Measurements from ENCODE around the gene FBXL17.

Gene FBXL17

DNA sequence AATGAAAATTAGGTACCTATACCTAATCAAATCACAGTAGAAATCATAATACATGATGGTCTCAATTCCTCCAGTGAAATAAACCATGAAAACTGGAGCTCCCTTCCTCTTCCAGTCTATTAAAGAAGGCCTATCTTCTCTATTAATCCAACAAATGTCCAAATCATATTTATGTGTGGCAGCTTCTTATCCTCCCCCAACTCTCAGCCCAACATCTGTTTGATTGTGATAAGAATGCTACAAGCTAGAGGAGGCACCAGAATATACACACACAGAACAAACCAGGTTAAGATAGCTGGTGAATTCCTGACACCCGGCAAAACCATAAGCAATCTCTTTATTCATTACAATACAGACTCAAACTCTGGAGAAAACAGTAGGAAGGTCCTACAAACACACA lies 110.8 kb downstream of the FBXL17 start:
- Histone ChIP-seq H3K9ac (ENCODE audit: low read length) (no peak overlapping the region), H3K4me3 (ENCODE audit: low read depth, low read length) (no peak overlapping the region), H3K27me3 (ENCODE audit: control insufficient read depth, insufficient read depth, low read length) (no peaks in the 10 kb centered on the region), H3K9me3 (ENCODE audit: control insufficient read depth, insufficient read depth, low read depth, low read length) (no peaks in the 10 kb centered on the region), H3K4me1 (ENCODE audit: control insufficient read depth, insufficient read depth, low read length) (no peaks in the 10 kb centered on the region), H3K27ac (ENCODE audit: low read depth, low read length) (no peak overlapping the region), H3K36me3 (ENCODE audit: control insufficient read depth, insufficient read depth, low read length) (no peaks in the 10 kb centered on the region)

DNA sequence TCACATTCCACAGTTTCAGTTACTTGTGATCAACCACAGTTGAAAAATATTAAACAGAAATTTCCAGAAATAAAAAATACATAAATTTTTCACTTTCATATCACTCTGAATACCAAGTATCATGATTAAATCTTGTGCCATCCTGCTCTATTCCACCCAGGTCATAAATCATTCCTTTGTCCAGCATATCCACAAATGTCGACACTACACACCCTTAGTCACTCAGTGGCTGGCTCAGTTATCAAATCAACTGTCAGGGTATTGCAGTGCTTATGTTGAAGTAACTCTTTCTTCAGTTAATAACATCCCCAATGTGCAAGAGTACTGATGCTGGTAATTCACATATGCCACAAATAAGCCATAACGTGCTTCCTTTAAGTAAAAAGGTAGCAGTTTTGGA lies 115.7 kb downstream of the FBXL17 start:
- H3K4me1 ChIP-seq (ENCODE audit: control insufficient read depth, insufficient read depth, low read length) = no peaks in the 10 kb centered on the region
- no peaks in the 10 kb centered on the region for H3K36me3 ChIP-seq (ENCODE audit: control insufficient read depth, insufficient read depth, low read length)
- H3K27me3 ChIP-seq (ENCODE audit: control insufficient read depth, insufficient read depth, low read length) = no peaks in the 10 kb centered on the region
- H3K9me3 ChIP-seq (ENCODE audit: control insufficient read depth, insufficient read depth, low read depth, low read length) = no peaks in the 10 kb centered on the region
- no peak overlapping the region for H3K4me3 ChIP-seq (ENCODE audit: low read depth, low read length)
- no peak overlapping the region for H3K27ac ChIP-seq (ENCODE audit: low read depth, low read length)
- no peak overlapping the region for H3K9ac ChIP-seq (ENCODE audit: low read length)

DNA sequence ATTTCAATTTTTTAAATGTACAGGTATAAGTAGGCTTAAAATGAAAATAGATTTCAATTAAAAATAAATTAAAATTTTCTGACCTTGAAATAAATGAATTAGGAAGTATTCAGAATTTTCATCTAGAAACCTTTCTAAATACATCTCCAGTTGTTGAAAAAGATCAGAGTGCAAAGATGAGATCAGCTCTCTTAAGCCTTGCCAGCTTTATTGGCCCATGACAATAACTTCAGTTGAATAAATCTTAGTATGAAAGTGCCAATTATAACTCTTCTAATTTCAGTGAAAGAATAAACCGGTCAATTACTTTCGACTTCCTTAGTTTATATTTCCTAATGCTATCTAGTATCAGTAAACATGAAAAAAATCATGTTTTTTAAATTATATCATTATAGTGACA lies 117.4 kb downstream of the FBXL17 start:
- H3K9me3 ChIP-seq (ENCODE audit: control insufficient read depth, insufficient read depth, low read depth, low read length) = no peaks in the 10 kb centered on the region
- no peaks in the 10 kb centered on the region for H3K27me3 ChIP-seq (ENCODE audit: control insufficient read depth, insufficient read depth, low read length)

DNA sequence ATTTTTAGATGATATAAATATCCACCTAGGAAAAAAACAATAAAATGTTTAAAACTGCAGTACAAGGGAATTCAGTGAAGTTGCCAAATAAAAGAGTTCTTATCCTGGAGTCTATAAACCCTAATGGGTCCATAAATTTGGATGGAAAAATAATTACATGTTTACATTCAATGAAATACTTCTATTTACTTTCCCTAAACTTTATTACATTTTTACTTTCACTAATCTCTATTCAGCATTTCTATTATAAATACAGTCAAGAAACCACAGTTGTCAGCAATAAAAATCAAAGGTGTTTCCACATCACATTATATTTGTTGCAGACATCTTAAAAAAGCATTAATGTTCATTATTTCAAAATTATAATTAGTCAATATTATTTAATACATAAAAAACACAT lies 118.6 kb downstream of the FBXL17 start:
- Histone ChIP-seq H3K36me3 (ENCODE audit: control insufficient read depth, insufficient read depth, low read length) (no peaks in the 10 kb centered on the region), H3K27ac (ENCODE audit: low read depth, low read length) (no peak overlapping the region), H3K4me3 (ENCODE audit: low read depth, low read length) (no peak overlapping the region), H3K9me3 (ENCODE audit: control insufficient read depth, insufficient read depth, low read depth, low read length) (no peaks in the 10 kb centered on the region), H3K9ac (ENCODE audit: low read length) (no peak overlapping the region), H3K4me1 (ENCODE audit: control insufficient read depth, insufficient read depth, low read length) (peaks cover 8% of the 10 kb centered on the region; the same call in 1 of the 2 replicates), H3K27me3 (ENCODE audit: control insufficient read depth, insufficient read depth, low read length) (no peaks in the 10 kb centered on the region)

More for the DNA sequence above, 117.4 kb downstream of the FBXL17 start:
- H3K27ac ChIP-seq (ENCODE audit: low read depth, low read length) = no peak overlapping the region
- H3K9ac ChIP-seq (ENCODE audit: low read length) = no peak overlapping the region
- no peak overlapping the region for H3K4me3 ChIP-seq (ENCODE audit: low read depth, low read length)
- H3K4me1 ChIP-seq (ENCODE audit: control insufficient read depth, insufficient read depth, low read length) = peaks cover 6% of the 10 kb centered on the region; the same call in 1 of the 2 replicates
- no peaks in the 10 kb centered on the region for H3K36me3 ChIP-seq (ENCODE audit: control insufficient read depth, insufficient read depth, low read length)

DNA sequence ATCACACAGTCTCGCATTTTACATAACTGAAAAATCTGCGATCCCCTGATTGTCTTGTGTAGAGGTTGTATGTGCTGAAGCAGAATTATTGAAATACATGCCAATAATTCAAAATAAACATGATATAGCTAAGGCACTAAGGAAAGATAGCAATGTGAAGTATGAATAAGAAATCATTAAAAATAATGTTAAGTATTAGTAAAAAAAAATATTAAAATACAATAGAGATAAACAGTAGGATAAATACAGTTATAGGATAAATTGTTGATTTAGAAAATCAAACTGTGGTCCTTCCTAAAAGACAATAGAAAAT lies 121.1 kb downstream of the FBXL17 start:
- no peaks in the 10 kb centered on the region for H3K36me3 ChIP-seq (ENCODE audit: control insufficient read depth, insufficient read depth, low read length)
- H3K9ac ChIP-seq (ENCODE audit: low read length) = no peak overlapping the region
- no peak overlapping the region for H3K27ac ChIP-seq (ENCODE audit: low read depth, low read length)
- H3K27me3 ChIP-seq (ENCODE audit: control insufficient read depth, insufficient read depth, low read length) = no peaks in the 10 kb centered on the region
- no peaks in the 10 kb centered on the region for H3K9me3 ChIP-seq (ENCODE audit: control insufficient read depth, insufficient read depth, low read depth, low read length)
- no peak overlapping the region for H3K4me3 ChIP-seq (ENCODE audit: low read depth, low read length)
- peaks cover 8% of the 10 kb centered on the region; the same call in 1 of the 2 replicates for H3K4me1 ChIP-seq (ENCODE audit: control insufficient read depth, insufficient read depth, low read length)

GRCh38 chr5:108260117-108260857 lies 121.6 kb downstream of the FBXL17 start:
- H3K27me3 ChIP-seq (ENCODE audit: control insufficient read depth, insufficient read depth, low read length) = no peaks in the 10 kb centered on the region
- H3K27ac ChIP-seq (ENCODE audit: low read depth, low read length) = no peak overlapping the region
- H3K4me3 ChIP-seq (ENCODE audit: low read depth, low read length) = no peak overlapping the region
- peaks cover 8% of the 10 kb centered on the region; the same call in 1 of the 2 replicates for H3K4me1 ChIP-seq (ENCODE audit: control insufficient read depth, insufficient read depth, low read length)
- no peaks in the 10 kb centered on the region for H3K36me3 ChIP-seq (ENCODE audit: control insufficient read depth, insufficient read depth, low read length)
- no peaks in the 10 kb centered on the region for H3K9me3 ChIP-seq (ENCODE audit: control insufficient read depth, insufficient read depth, low read depth, low read length)
- no peak overlapping the region for H3K9ac ChIP-seq (ENCODE audit: low read length)

DNA sequence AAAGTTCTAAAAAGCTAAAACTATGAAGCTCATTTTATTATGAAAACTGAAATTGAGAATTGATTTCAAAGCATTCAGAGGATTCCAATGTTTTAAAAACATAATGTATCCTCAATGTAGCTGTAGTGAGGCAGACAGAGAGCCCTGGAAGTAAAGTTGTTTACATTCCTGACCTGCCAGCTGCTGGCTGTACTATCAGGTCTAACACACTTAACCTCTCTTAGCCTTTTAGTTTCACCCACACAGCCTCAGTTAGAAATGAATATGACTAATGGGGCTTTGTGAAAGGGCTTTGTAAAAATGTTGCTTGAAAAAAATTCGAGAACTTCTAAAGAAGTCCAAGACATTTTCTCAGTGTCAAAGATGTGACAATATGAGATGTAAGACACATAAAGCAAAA lies 122.6 kb downstream of the FBXL17 start:
- Histone ChIP-seq H3K27ac (ENCODE audit: low read depth, low read length) (no peak overlapping the region), H3K36me3 (ENCODE audit: control insufficient read depth, insufficient read depth, low read length) (no peaks in the 10 kb centered on the region), H3K9me3 (ENCODE audit: control insufficient read depth, insufficient read depth, low read depth, low read length) (no peaks in the 10 kb centered on the region), H3K9ac (ENCODE audit: low read length) (no peak overlapping the region), H3K4me1 (ENCODE audit: control insufficient read depth, insufficient read depth, low read length) (peaks cover 8% of the 10 kb centered on the region; the same call in 1 of the 2 replicates), H3K27me3 (ENCODE audit: control insufficient read depth, insufficient read depth, low read length) (no peaks in the 10 kb centered on the region), H3K4me3 (ENCODE audit: low read depth, low read length) (no peak overlapping the region)

GRCh38 chr5:108257996-108258395 lies 123.9 kb downstream of the FBXL17 start:
- no peaks in the 10 kb centered on the region for H3K9me3 ChIP-seq (ENCODE audit: control insufficient read depth, insufficient read depth, low read depth, low read length)
- H3K4me3 ChIP-seq (ENCODE audit: low read depth, low read length) = no peak overlapping the region
- H3K27ac ChIP-seq (ENCODE audit: low read depth, low read length) = no peak overlapping the region
- no peaks in the 10 kb centered on the region for H3K36me3 ChIP-seq (ENCODE audit: control insufficient read depth, insufficient read depth, low read length)
- H3K9ac ChIP-seq (ENCODE audit: low read length) = no peak overlapping the region
- no peaks in the 10 kb centered on the region for H3K27me3 ChIP-seq (ENCODE audit: control insufficient read depth, insufficient read depth, low read length)
- H3K4me1 ChIP-seq (ENCODE audit: control insufficient read depth, insufficient read depth, low read length) = peaks cover 12% of the 10 kb centered on the region; the same call in 1 of the 2 replicates

DNA sequence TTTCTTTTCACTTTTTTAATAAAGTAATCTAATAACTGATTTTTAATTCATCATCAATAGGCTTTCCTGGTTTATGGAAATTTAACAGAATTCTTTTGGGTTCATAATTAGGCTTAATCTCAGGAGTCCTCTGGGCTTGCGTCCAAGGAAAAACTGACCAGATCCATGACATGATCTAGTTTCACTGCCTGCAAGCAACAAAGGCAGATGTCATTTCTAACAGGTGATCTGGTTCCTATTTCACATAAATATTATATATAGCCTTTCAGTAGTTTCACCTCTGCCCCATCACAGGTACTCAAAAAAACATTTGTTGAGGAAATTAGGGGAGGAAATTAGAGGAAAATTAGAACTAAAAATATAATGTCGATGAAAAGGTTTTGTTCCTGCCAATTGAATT lies 126.4 kb downstream of the FBXL17 start:
- no peak overlapping the region for H3K27ac ChIP-seq (ENCODE audit: low read depth, low read length)
- H3K9me3 ChIP-seq (ENCODE audit: control insufficient read depth, insufficient read depth, low read depth, low read length) = no peaks in the 10 kb centered on the region
- H3K4me3 ChIP-seq (ENCODE audit: low read depth, low read length) = no peak overlapping the region
- no peaks in the 10 kb centered on the region for H3K36me3 ChIP-seq (ENCODE audit: control insufficient read depth, insufficient read depth, low read length)
- H3K9ac ChIP-seq (ENCODE audit: low read length) = no peak overlapping the region
- peaks cover 18% of the 10 kb centered on the region; the same call in 1 of the 2 replicates for H3K4me1 ChIP-seq (ENCODE audit: control insufficient read depth, insufficient read depth, low read length)
- H3K27me3 ChIP-seq (ENCODE audit: control insufficient read depth, insufficient read depth, low read length) = no peaks in the 10 kb centered on the region

- Histone ChIP-seq H3K4me1 (ENCODE audit: control insufficient read depth, insufficient read depth, low read length) (peaks cover 10% of the 10 kb centered on the region; the same call in 1 of the 2 replicates), H3K4me3 (ENCODE audit: low read depth, low read length) (no peak overlapping the region), H3K27ac (ENCODE audit: low read depth, low read length) (no peak overlapping the region)
Measured at GRCh38 chr5:108251350-108251749, 130.5 kb downstream of the FBXL17 start.

DNA sequence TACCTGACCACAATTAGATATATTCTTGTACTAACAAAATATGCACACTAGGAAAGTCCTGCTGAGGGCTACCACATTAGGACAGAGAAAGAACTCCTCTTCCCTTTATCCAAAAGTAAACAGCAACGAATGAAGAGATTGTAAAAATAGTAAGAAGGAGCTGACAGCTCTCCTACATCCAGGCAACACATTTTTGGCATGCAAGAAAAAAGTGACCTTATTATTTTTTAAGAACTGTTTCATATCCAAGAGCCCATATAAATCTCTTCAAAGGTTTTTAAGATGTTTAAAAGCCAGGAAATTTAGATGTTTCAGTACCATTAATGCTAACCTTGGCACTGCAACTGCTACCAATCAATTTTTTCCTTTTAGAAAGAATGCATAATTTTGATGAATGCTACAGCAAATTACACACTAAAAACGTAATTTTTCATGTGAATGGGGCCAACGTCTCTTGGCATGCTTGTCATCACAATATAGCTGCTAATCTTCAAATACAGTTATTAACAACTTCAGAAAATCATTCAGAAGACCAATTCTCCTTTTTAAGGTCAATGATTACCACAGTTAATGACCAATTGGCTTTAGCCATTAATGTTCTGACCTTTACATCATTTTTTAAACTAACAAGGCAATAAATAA lies 132.0 kb downstream of the FBXL17 start:
- no peaks in the 10 kb centered on the region for H3K36me3 ChIP-seq (ENCODE audit: control insufficient read depth, insufficient read depth, low read length)
- no peak overlapping the region for H3K4me3 ChIP-seq (ENCODE audit: low read depth, low read length)
- H3K4me1 ChIP-seq (ENCODE audit: control insufficient read depth, insufficient read depth, low read length) = peaks cover 10% of the 10 kb centered on the region; the same call in 1 of the 2 replicates
- no peak overlapping the region for H3K27ac ChIP-seq (ENCODE audit: low read depth, low read length)
- no peaks in the 10 kb centered on the region for H3K9me3 ChIP-seq (ENCODE audit: control insufficient read depth, insufficient read depth, low read depth, low read length)
- no peaks in the 10 kb centered on the region for H3K27me3 ChIP-seq (ENCODE audit: control insufficient read depth, insufficient read depth, low read length)
- H3K9ac ChIP-seq (ENCODE audit: low read length) = no peak overlapping the region

More at GRCh38 chr5:108251350-108251749, 130.5 kb downstream of the FBXL17 start:
- H3K36me3 ChIP-seq (ENCODE audit: control insufficient read depth, insufficient read depth, low read length) = no peaks in the 10 kb centered on the region
- H3K9me3 ChIP-seq (ENCODE audit: control insufficient read depth, insufficient read depth, low read depth, low read length) = no peaks in the 10 kb centered on the region
- H3K9ac ChIP-seq (ENCODE audit: low read length) = no peak overlapping the region
- no peaks in the 10 kb centered on the region for H3K27me3 ChIP-seq (ENCODE audit: control insufficient read depth, insufficient read depth, low read length)
